H1 (cell line): Measurements from ENCODE around the gene TNFAIP8. TPM values are rescaled to one million over a fixed set of nuclear protein-coding genes. Genes with fewer than 3 reads are reported as not detected.

Experiments used
- CTCF ChIA-PET: fragments of 300-600 bp; sonication (Branson Sonifier 250); formaldehyde crosslinking; loops from one replicate; lab custom pipeline; 2021; ENCODE audit not compliant: partially characterized antibody; lab: Charles Lee
- POLR2A ChIA-PET: fragments of 300-600 bp; sonication (Branson Sonifier 250); formaldehyde crosslinking; loops from one replicate; lab custom pipeline; 2021; ENCODE audit warnings: inconsistent platforms; ENCODE audit not compliant: partially characterized antibody; lab: Charles Lee
- DNase-seq, 2 experiments: peaks; one replicate each; pipeline versions ENCODE4 v3.0.0 to v3.0.0-alpha.2; 2010 to 2022; ENCODE audit warnings: low spot score in 2 of 2, low read depth in 1 of 2, mixed read lengths in 1 of 2
- FAIRE-seq: peaks from 2 replicates; lab custom pipeline; 2011; peaks lifted over from hg19 to GRCh38; lab: Jason Lieb, UNC
- H2AFZ ChIP-seq: 2 replicates; pipeline ENCODE4 v1.8.1; 2012; ENCODE audit warnings: low read length, inconsistent platforms
- H2AK5ac ChIP-seq: 2 replicates; pipeline ENCODE4 v1.6.1; 2013; ENCODE audit warnings: low read depth, low read length
- H2BK120ac ChIP-seq: replicated peaks from 2 replicates; pipeline ENCODE3; 2013; ENCODE audit warnings: low read depth, low read length, inconsistent platforms
- H2BK12ac ChIP-seq: 2 replicates; pipeline ENCODE4 v1.6.1; 2013; ENCODE audit warnings: low read depth, low read length
- H2BK15ac ChIP-seq: 2 replicates; pipeline ENCODE4 v1.6.1; 2013; ENCODE audit warnings: low read length
- H2BK20ac ChIP-seq: 2 replicates; pipeline ENCODE4 v1.6.1; 2013; ENCODE audit warnings: low read length
- H2BK5ac ChIP-seq: 2 replicates; pipeline ENCODE4 v1.6.1; 2013; ENCODE audit warnings: low read depth, low read length
- H3K14ac ChIP-seq: 2 replicates; pipeline ENCODE4 v1.6.1; 2013; ENCODE audit warnings: inconsistent platforms; ENCODE audit not compliant: insufficient read length
- H3K18ac ChIP-seq: 2 replicates; pipeline ENCODE4 v1.6.1; 2013; ENCODE audit warnings: low read length; ENCODE audit errors: extremely low read depth
- H3K23ac ChIP-seq: 2 replicates; pipeline ENCODE4 v1.6.1; 2013; ENCODE audit warnings: inconsistent platforms; ENCODE audit not compliant: insufficient read length
- H3K23me2 ChIP-seq: 2 replicates; pipeline ENCODE4 v1.6.1; 2013; ENCODE audit warnings: low read depth, low read length
- H3K27ac ChIP-seq: 2 replicates; pipeline ENCODE4 v1.6.1; 2011; ENCODE audit warnings: low read depth, low read length, inconsistent platforms
- H3K27me3 ChIP-seq, 4 experiments: replicated peaks in 1 of 4; 1 replicate in 1 of 4; 2 replicates in 3 of 4; pipeline versions ENCODE4 v1.6.1 to v1.8.1; 2011 to 2013; ENCODE audit warnings: low read length in 3 of 4, mild to moderate bottlenecking in 3 of 4, inconsistent platforms in 2 of 4, mixed read lengths in 2 of 4, moderate library complexity in 1 of 4; ENCODE audit not compliant: control insufficient read depth in 3 of 4, insufficient read depth in 3 of 4; ENCODE audit errors: extremely low read depth in 1 of 4
- H3K36me3 ChIP-seq, 4 experiments: 2 replicates each; pipeline versions ENCODE4 v1.6.1 to v1.8.1; 2011 to 2013; ENCODE audit warnings: mild to moderate bottlenecking in 4 of 4, low read length in 3 of 4, moderate library complexity in 2 of 4, control low read depth in 1 of 4, inconsistent platforms in 1 of 4; ENCODE audit not compliant: insufficient read depth in 4 of 4, control insufficient read depth in 2 of 4
- H3K4ac ChIP-seq: replicated peaks from 2 replicates; pipeline ENCODE3; 2013; ENCODE audit warnings: low read length, low read depth, mixed read lengths, inconsistent platforms; ENCODE audit not compliant: insufficient read length
- H3K4me1 ChIP-seq, 4 experiments: replicated peaks in 1 of 4; 1 replicate in 1 of 4; 2 replicates in 3 of 4; pipeline versions ENCODE4 v1.6.1 to v1.8.1; 2011 to 2013; ENCODE audit warnings: low read length in 3 of 4, inconsistent platforms in 2 of 4, mixed read lengths in 1 of 4; ENCODE audit not compliant: insufficient read depth in 4 of 4, control insufficient read depth in 3 of 4
- H3K4me2 ChIP-seq, 2 experiments: 2 replicates each; pipeline versions ENCODE4 v1.6.1 to v1.8.1; 2011 to 2013; ENCODE audit warnings: low read depth in 2 of 2, low read length in 2 of 2, control low read depth in 1 of 2, inconsistent platforms in 1 of 2, mild to moderate bottlenecking in 1 of 2; ENCODE audit not compliant: insufficient read depth in 1 of 2
- H3K4me3 ChIP-seq, 4 experiments: fragments of 200-600, 300-600 bp in 1 of 4; sonication (generic), shearing (Covaris generic), sonication (Bioruptor Twin) in 1 of 4; 2 replicates each; pipeline versions ENCODE4 v1.5.1 to v1.8.1; 2011 to 2016; ENCODE audit warnings: low read length in 4 of 4, low read depth in 3 of 4, control low read depth in 2 of 4, inconsistent platforms in 2 of 4, mild to moderate bottlenecking in 2 of 4, mixed read lengths in 1 of 4, moderate library complexity in 1 of 4; ENCODE audit not compliant: insufficient read depth in 2 of 4; ENCODE audit errors: extremely low read depth in 1 of 4
- H3K56ac ChIP-seq: replicated peaks from 2 replicates; pipeline ENCODE3; 2013; ENCODE audit warnings: low read depth, mild to moderate bottlenecking, mixed read lengths, low read length, inconsistent platforms; ENCODE audit not compliant: insufficient read length
- H3K79me1 ChIP-seq: 2 replicates; pipeline ENCODE4 v1.6.1; 2013; ENCODE audit warnings: low read depth, low read length, control low read depth
- H3K79me2 ChIP-seq, 2 experiments: 2 replicates each; pipeline versions ENCODE4 v1.6.1 to v1.8.1; 2012 to 2013; ENCODE audit warnings: low read length in 2 of 2, mild to moderate bottlenecking in 2 of 2, inconsistent platforms in 1 of 2; ENCODE audit not compliant: insufficient read depth in 2 of 2, control insufficient read depth in 1 of 2
- H3K9ac ChIP-seq, 4 experiments: replicated peaks in 1 of 4; 1 replicate in 1 of 4; 2 replicates in 3 of 4; pipeline versions ENCODE4 v1.6.1 to v1.8.1; 2011 to 2013; ENCODE audit warnings: low read depth in 3 of 4, low read length in 3 of 4, control low read depth in 2 of 4, mild to moderate bottlenecking in 2 of 4, moderate library complexity in 2 of 4, inconsistent platforms in 1 of 4; ENCODE audit errors: extremely low read depth in 1 of 4
- H3K9me3 ChIP-seq, 2 experiments: 2 replicates each; pipeline versions ENCODE4 v1.6.1 to v1.8.1; 2012 to 2013; ENCODE audit warnings: mild to moderate bottlenecking in 2 of 2, moderate library complexity in 2 of 2, control low read depth in 1 of 2, inconsistent platforms in 1 of 2, low read depth in 1 of 2, low read length in 1 of 2, mixed read lengths in 1 of 2; ENCODE audit not compliant: insufficient read depth in 2 of 2
- H4K20me1 ChIP-seq, 2 experiments: replicated peaks in 1 of 2; 2 replicates each; pipeline versions ENCODE3 to v1.8.1; 2011 to 2013; ENCODE audit warnings: inconsistent platforms in 2 of 2, low read length in 2 of 2, mild to moderate bottlenecking in 1 of 2; ENCODE audit not compliant: insufficient read depth in 2 of 2, control insufficient read depth in 1 of 2
- H4K5ac ChIP-seq: 2 replicates; pipeline ENCODE4 v1.6.1; 2013; ENCODE audit warnings: low read length, low read depth, mixed read lengths, inconsistent platforms; ENCODE audit not compliant: insufficient read length
- H4K8ac ChIP-seq: 2 replicates; pipeline ENCODE4 v1.8.0; 2013; ENCODE audit warnings: mild to moderate bottlenecking, moderate library complexity, low read length, inconsistent platforms; ENCODE audit not compliant: insufficient read depth; ENCODE audit errors: extremely low read depth
- H4K91ac ChIP-seq: replicated peaks from 2 replicates; pipeline ENCODE3; 2013; ENCODE audit warnings: low read length, mixed read lengths, inconsistent platforms; ENCODE audit not compliant: insufficient read length
- EGR1 ChIP-seq: IDR thresholded peaks from 2 replicates; pipeline ENCODE4 v1.6.1; 2011; ENCODE audit warnings: low read depth, low read length, borderline replicate concordance
- FOSL1 ChIP-seq: IDR thresholded peaks from 2 replicates; pipeline ENCODE4 v1.6.1; 2011; ENCODE audit warnings: mild to moderate bottlenecking, low read depth, low read length, moderate library complexity; ENCODE audit not compliant: insufficient read depth
- KDM4A ChIP-seq: IDR thresholded peaks from one replicate; pipeline ENCODE4 v1.7.1; 2012; ENCODE audit warnings: low read depth, mild to moderate bottlenecking, moderate library complexity, low read length, inconsistent platforms; ENCODE audit not compliant: severe bottlenecking
- NRF1 ChIP-seq: IDR thresholded peaks from 2 replicates; pipeline ENCODE4 v1.6.1; 2011; ENCODE audit warnings: mild to moderate bottlenecking, low read depth, low read length, improper control_type of control experiment
- POU5F1 ChIP-seq: IDR thresholded peaks from 2 replicates; pipeline ENCODE4 v1.6.1; 2011; ENCODE audit warnings: low read depth, mild to moderate bottlenecking, low read length, moderate library complexity
- RAD21 ChIP-seq, 2 experiments: IDR thresholded peaks in 1 of 2; conservative IDR thresholded peaks in 1 of 2; 2 replicates each; pipeline ENCODE4 v1.6.1; 2011; ENCODE audit warnings: low read depth in 2 of 2, low read length in 2 of 2, improper control_type of control experiment in 1 of 2, inconsistent platforms in 1 of 2, mild to moderate bottlenecking in 1 of 2, moderate library complexity in 1 of 2
- SAP30 ChIP-seq: fragments of 300-600 bp; sonication (generic); IDR thresholded peaks from 2 replicates; pipeline ENCODE4 v1.7.1; 2012; ENCODE audit warnings: low read length, moderate library complexity, mild to moderate bottlenecking, inconsistent platforms; ENCODE audit not compliant: insufficient read depth, insufficient replicate concordance
- SP2 ChIP-seq: IDR thresholded peaks from 2 replicates; pipeline ENCODE4 v1.6.1; 2012; ENCODE audit warnings: mild to moderate bottlenecking, low read length, inconsistent platforms
- TAF7 ChIP-seq: optimal IDR thresholded peaks from 2 replicates; pipeline ENCODE3; 2011; ENCODE audit warnings: low read depth, mild to moderate bottlenecking, inconsistent platforms, low read length, moderate library complexity, borderline replicate concordance
- TBP ChIP-seq: IDR thresholded peaks from 2 replicates; pipeline ENCODE4 v1.6.1; 2011; ENCODE audit warnings: low read depth, low read length, improper control_type of control experiment
- TEAD4 ChIP-seq: IDR thresholded peaks from 2 replicates; pipeline ENCODE4 v1.6.1; 2012; ENCODE audit warnings: low read depth, low read length, inconsistent platforms, mixed read lengths
- WGBS, 2 experiments: shearing (Covaris generic) in 1 of 2; methylation state at CpG; one replicate each; pipeline versions ENCODE4 v1.1.6 to v1.1.7; 2013 to 2015; ENCODE audit warnings: low lambda C conversion rate in 2 of 2, mixed read lengths in 2 of 2, inconsistent platforms in 1 of 2, low coverage in 1 of 2, missing lambda C conversion rate in 1 of 2; ENCODE audit not compliant: insufficient replicate concordance in 2 of 2, insufficient coverage in 1 of 2, insufficient read length in 1 of 2; ENCODE audit errors: extremely low coverage in 1 of 2, missing lambda C conversion rate in 1 of 2; 5-methylcytosine and 5-hydroxymethylcytosine counted together
- polyA plus RNA-seq, 7 experiments: library from polyadenylated mRNA; depleted of rRNA in 3 of 7; stranded (reverse) in 5 of 7; unstranded in 2 of 7; fragments of >200 nt in 5 of 7; fragments of 200-250 nt in 2 of 7; gene quantifications; 1 replicate in 5 of 7; 2 replicates in 1 of 7; 4 replicates in 1 of 7; pipeline versions ENCODE4 v1.2.1 to v1.2.3, GENCODE V29; 2011 to 2013; ENCODE audit warnings: missing spikeins in 2 of 7, mixed read lengths in 2 of 7
- total RNA-seq: library from RNA; stranded (reverse); fragmentation: NEBNext Ultra II Directional; extraction: Animal tissue kit (Norgen Biotek cat#: 25700); gene quantifications from 2 replicates; pipeline ENCODE4 v1.2.1, GENCODE V29; 2021

Gene TNFAIP8
- total and polyA plus RNA-seq, 2 of the 8 experiments (the other 6 are each of a cell fraction or from before 2014, with no cell fraction given) = 12.4 to 19.3 TPM

- Histone ChIP-seq H3K23me2 (no peaks in the 10 kb centered on the region), H3K4ac (no peak overlapping the region), H3K14ac (no peak overlapping the region), H4K5ac (no peak overlapping the region), H3K27ac (no peak overlapping the region), H2BK20ac (no peak overlapping the region), H3K27me3 (no peaks in the 10 kb centered on the region), H3K9ac (no peak overlapping the region), H3K23ac (no peak overlapping the region), H3K79me1 (no peaks in the 10 kb centered on the region; the same call in 1 of the 2 replicates), H4K8ac (no peak overlapping the region), H4K91ac (no peak overlapping the region), H2BK5ac (0 out of 2 replicates have a peak overlapping the region, but pooled peaks have one; percentile 6), H2BK120ac (no peak overlapping the region), H3K36me3 (no peaks in the 10 kb centered on the region), H4K20me1 (no peaks in the 10 kb centered on the region), H3K4me3 (no peak overlapping the region), H3K4me2 (no peak overlapping the region), H3K9me3 (no peaks in the 10 kb centered on the region), H2BK12ac (peak overlapping the region; percentile 71; the same call in 1 of the 2 replicates), H3K56ac (no peak overlapping the region), H3K4me1 (peaks cover 0 to 10% (median 6%) of the 10 kb centered on the region in 4 experiments), H2AK5ac (0 out of 2 replicates have a peak overlapping the region, but pooled peaks have one; percentile 46), H3K79me2 (0 out of 4 replicates have a peak, but pooled peaks cover 0 to 6% of the 10 kb centered on the region in 2 experiments), H2BK15ac (peak overlapping the region; percentile 93), H2AFZ (no peak overlapping the region), H3K18ac (peak overlapping the region; percentile 15; the same call in 1 of the 2 replicates)
- CTCF ChIA-PET = interaction anchor here (1.3 to 1.6 kb wide), 2 partner anchors 80 to 105 kb away, joined by 3 to 5 read pairs; no protein-coding TSS in a partner anchor
- POLR2A ChIA-PET = no interaction called here
- TF ChIP-seq POU5F1 (no peak), RAD21 (IDR thresholded peaks at IDR 0.05 in 1 of 2, conservative IDR thresholded peaks at IDR 0.05 in 1 of 2; ENCODE audit: low read depth in 2 of 2, low read length in 2 of 2) (no peak), TBP (no peak), EGR1 (no peak), KDM4A (no peak), SAP30 (no peak), SP2 (no peak), TAF7 (no peak), NRF1 (no peak), TEAD4 (no peak), FOSL1 (no peak)
- DNase-seq = no peak
- FAIRE-seq = no peak
- WGBS, 2 experiments = 87% methylated on average over 6 of the region's 6 CpGs; no CpG with 5 or more reads in 1 of the 2 experiments
Observed at GRCh38 chr5:119329666-119330065, 26.2 kb upstream of the TNFAIP8 start.
